Measurements from ENCODE around the gene COL26A1.
"Not testable (repeated sequence)": the region's sequence is repeated elsewhere in the genome, so short reads cannot be mapped to it uniquely, and the experiment has no call there.

Gene COL26A1

GRCh38 chr7:101362334-101363195, at the start of gene COL26A1:
Gene COL26A1 (plus strand): TSS chr7:101362875. CDS start chr7:101363033, 158 bp downstream.
- in situ Hi-C loops (cut with MboI; ENCODE audit: low sequenced_read_pairs) = no loop called here

GRCh38 chr7:101315336-101315735, 47.3 kb upstream of the COL26A1 start:
- in situ Hi-C loops (cut with MboI; ENCODE audit: low sequenced_read_pairs) = no loop called here

- in situ Hi-C loops (cut with MboI; ENCODE audit: low sequenced_read_pairs) = no loop called here
Observed at GRCh38 chr7:101319401-101319800, 43.3 kb upstream of the COL26A1 start.

GRCh38 chr7:101321491-101322401, 40.9 kb upstream of the COL26A1 start, which contains the start of gene IFT22:
Gene IFT22 (minus strand): TSS chr7:101321812. CDS start chr7:101321709, 103 bp downstream.
- in situ Hi-C loops (cut with MboI; ENCODE audit: low sequenced_read_pairs) = no loop called here

GRCh38 chr7:101328159-101328558, 34.5 kb upstream of the COL26A1 start:
- in situ Hi-C loops (cut with MboI; ENCODE audit: low sequenced_read_pairs) = no loop called here

- in situ Hi-C loops (cut with MboI; ENCODE audit: low sequenced_read_pairs) = no loop called here
Observed at GRCh38 chr7:101330011-101330484, 32.6 kb upstream of the COL26A1 start.

GRCh38 chr7:101332026-101332425, 30.6 kb upstream of the COL26A1 start:
- in situ Hi-C loops (cut with MboI; ENCODE audit: low sequenced_read_pairs) = no loop called here

GRCh38 chr7:101333912-101334311, 28.8 kb upstream of the COL26A1 start:
- in situ Hi-C loops (cut with MboI; ENCODE audit: low sequenced_read_pairs) = no loop called here

GRCh38 chr7:101340379-101340778, 22.3 kb upstream of the COL26A1 start:
- in situ Hi-C loops (cut with MboI; ENCODE audit: low sequenced_read_pairs) = no loop called here

- in situ Hi-C loops (cut with MboI; ENCODE audit: low sequenced_read_pairs) = no loop called here
Observed at GRCh38 chr7:101342892-101343291, 19.8 kb upstream of the COL26A1 start.

GRCh38 chr7:101347477-101347876, 15.2 kb upstream of the COL26A1 start:
- in situ Hi-C loops (cut with MboI; ENCODE audit: low sequenced_read_pairs) = no loop called here

GRCh38 chr7:101348456-101349067, 14.1 kb upstream of the COL26A1 start:
- in situ Hi-C loops (cut with MboI; ENCODE audit: low sequenced_read_pairs) = not testable (repeated sequence)

GRCh38 chr7:101349300-101349699, 13.4 kb upstream of the COL26A1 start:
- in situ Hi-C loops (cut with MboI; ENCODE audit: low sequenced_read_pairs) = not testable (repeated sequence)

GRCh38 chr7:101352920-101353308, 9.8 kb upstream of the COL26A1 start:
- in situ Hi-C loops (cut with MboI; ENCODE audit: low sequenced_read_pairs) = no loop called here

- in situ Hi-C loops (cut with MboI; ENCODE audit: low sequenced_read_pairs) = no loop called here
Observed at GRCh38 chr7:101357433-101357832, 5.2 kb upstream of the COL26A1 start.

- in situ Hi-C loops (cut with MboI; ENCODE audit: low sequenced_read_pairs) = no loop called here
Observed at GRCh38 chr7:101363196-101363733, 590 bp downstream of the COL26A1 start.

- in situ Hi-C loops (cut with MboI; ENCODE audit: low sequenced_read_pairs) = no loop called here
Observed at GRCh38 chr7:101363734-101364374, 1.2 kb downstream of the COL26A1 start.

- in situ Hi-C loops (cut with MboI; ENCODE audit: low sequenced_read_pairs) = no loop called here
Observed at GRCh38 chr7:101365956-101366355, 3.3 kb downstream of the COL26A1 start.

GRCh38 chr7:101367676-101368075, 5.0 kb downstream of the COL26A1 start:
- in situ Hi-C loops (cut with MboI; ENCODE audit: low sequenced_read_pairs) = no loop called here
